ENCODE data around the gene PGGHG. TPM values are rescaled to one million over a fixed set of nuclear protein-coding genes. Genes with fewer than 3 reads are reported as not detected.
A peak's percentile ranks its signal among the peaks of the same experiment; 100 is the strongest.
"Not testable (repeated sequence)": the region's sequence is repeated elsewhere in the genome, so short reads cannot be mapped to it uniquely, and the experiment has no call there.

Gene PGGHG
- total RNA-seq, 1 donor from 2014 or later = 164 TPM

DNA sequence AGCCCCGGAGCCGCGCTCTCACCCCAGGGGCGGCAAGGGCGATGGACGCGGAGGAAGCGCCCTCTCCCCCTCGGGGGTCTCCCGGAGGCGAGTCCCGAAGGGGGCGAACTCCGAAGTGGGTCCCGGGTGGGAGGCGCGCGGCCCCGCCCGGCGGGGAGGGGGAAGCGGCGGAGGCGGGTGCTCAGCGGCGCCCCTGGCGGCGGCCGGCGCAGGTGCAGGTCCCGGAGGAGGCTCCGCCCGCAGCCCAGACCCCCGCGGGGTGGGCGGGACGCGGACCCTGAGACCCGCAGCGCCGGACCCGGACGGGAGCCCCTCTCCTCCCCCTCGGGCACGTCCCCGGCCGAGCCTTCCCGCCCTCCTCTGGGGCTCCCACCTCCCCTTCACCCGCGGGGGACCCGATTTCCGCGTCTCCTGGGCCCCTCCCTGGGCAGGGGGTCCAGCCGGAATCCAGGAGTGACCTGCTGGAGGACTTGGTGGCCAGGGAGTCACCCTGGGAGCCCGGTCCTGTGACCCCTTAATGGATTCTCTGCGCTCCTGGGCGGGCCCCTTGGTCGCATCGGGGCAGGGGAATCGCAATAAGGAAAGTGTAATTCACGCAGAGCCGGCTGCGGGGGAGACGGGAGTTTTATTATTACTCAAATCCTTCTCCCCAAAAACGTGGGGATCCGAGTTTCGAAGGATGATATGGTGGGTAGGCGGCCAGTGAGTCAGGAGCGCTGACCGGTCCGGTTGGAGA is 22.3 kb downstream of the PGGHG start:
- intact Hi-C loops (cut with micrococcal nuclease) = loop anchor here (5.0 kb wide), 1 partner anchor 106 kb away; no protein-coding TSS in a partner anchor
- Mint-ChIP-seq H3K36me3 (ENCODE audit: low read depth) (peaks cover 13% of the 10 kb centered on the region), H3K27ac (peak overlapping the region; percentile 98), H3K4me1 (ENCODE audit: low read depth) (peaks cover 37% of the 10 kb centered on the region), H3K4me3 (peak overlapping the region; percentile 93)
- not testable (repeated sequence) for DNase-seq (ENCODE audit: low spot score); H3K9me3 Mint-ChIP-seq; H3K27me3 Mint-ChIP-seq (ENCODE audit: insufficient read depth)

- DNase-seq (ENCODE audit: low spot score) = no peak
- Mint-ChIP-seq H3K4me3 (peak overlapping the region; percentile 93), H3K27me3 (ENCODE audit: insufficient read depth) (no peaks in the 10 kb centered on the region), H3K36me3 (ENCODE audit: low read depth) (peaks cover 22% of the 10 kb centered on the region), H3K4me1 (ENCODE audit: low read depth) (peaks cover 46% of the 10 kb centered on the region), H3K27ac (peak overlapping the region; percentile 98), H3K9me3 (no peaks in the 10 kb centered on the region)
- intact Hi-C loops (cut with micrococcal nuclease) = loop anchor here (1.0 to 5.0 kb wide), 4 partner anchors 43 to 105 kb away; partner anchors contain the start of genes PSMD13 and SIRT3
Observed at GRCh38 chr11:312092-312816, 23.3 kb downstream of the PGGHG start.

- peak overlapping the region; percentile 93 for H3K4me3 Mint-ChIP-seq
- peaks cover 45% of the 10 kb centered on the region for H3K4me1 Mint-ChIP-seq (ENCODE audit: low read depth)
- H3K9me3 Mint-ChIP-seq = no peaks in the 10 kb centered on the region
- intact Hi-C loops (cut with micrococcal nuclease) = loop anchor here (2.0 to 5.0 kb wide), 3 partner anchors 41 to 104 kb away; partner anchors contain the start of genes PSMD13 and SIRT3
- DNase-seq (ENCODE audit: low spot score) = no peak
- H3K27ac Mint-ChIP-seq = peak overlapping the region; percentile 96
- peaks cover 27% of the 10 kb centered on the region for H3K36me3 Mint-ChIP-seq (ENCODE audit: low read depth)
- no peaks in the 10 kb centered on the region for H3K27me3 Mint-ChIP-seq (ENCODE audit: insufficient read depth)
Observed at GRCh38 chr11:313304-313786, 24.4 kb downstream of the PGGHG start.

DNA sequence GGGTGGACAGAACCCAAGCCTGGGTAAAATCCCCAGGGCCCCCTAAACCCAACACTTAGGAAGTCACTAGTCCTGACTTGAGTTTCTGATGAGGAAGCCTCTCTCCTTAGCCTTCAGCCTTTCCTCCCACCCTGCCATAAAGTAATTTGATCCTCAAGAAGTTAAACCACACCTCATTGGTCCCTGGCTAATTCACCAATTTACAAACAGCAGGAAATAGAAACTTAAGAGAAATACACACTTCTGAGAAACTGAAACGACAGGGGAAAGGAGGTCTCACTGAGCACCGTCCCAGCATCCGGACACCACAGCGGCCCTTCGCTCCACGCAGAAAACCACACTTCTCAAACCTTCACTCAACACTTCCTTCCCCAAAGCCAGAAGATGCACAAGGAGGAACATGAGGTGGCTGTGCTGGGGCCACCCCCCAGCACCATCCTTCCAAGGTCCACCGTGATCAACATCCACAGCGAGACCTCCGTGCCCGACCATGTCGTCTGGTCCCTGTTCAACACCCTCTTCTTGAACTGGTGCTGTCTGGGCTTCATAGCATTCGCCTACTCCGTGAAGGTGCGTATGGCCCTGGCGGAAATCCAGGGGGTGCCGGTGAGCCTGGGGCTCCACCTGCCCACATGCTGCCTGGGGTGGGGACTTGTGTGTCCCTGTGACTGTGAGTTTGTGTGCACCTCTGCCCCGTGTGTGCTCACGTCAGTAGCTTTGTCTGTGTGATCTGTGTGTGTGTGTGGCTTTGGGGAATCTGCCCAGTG is 25.0 kb downstream of the PGGHG start, which contains the start of gene IFITM1:
TSS of gene IFITM1 (plus strand) at position 254 of the 767 bp plus-strand sequence. CDS start at position 385, 131 bp downstream.
- H3K9me3 Mint-ChIP-seq = no peaks in the 10 kb centered on the region
- intact Hi-C loops (cut with micrococcal nuclease) = loop anchor here (2.0 to 5.0 kb wide), 3 partner anchors 41 to 103 kb away; partner anchors contain the start of genes PSMD13 and SIRT3

DNA sequence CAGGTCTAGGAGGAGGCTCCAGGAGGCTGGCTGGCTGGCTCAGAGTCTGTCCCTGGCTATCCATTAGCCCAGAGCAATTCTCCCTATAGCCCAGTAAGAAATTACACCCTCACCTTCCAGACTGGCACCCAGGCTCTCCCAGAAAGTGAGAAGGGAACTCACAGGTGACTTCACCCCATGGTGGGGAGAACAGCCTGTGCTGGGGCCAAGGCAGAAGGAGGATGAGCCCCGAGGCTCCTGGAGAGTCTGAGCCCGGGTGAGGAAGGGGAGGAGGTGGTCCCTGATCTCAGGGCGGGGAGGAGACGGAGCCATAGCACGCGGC is 25.6 kb downstream of the PGGHG start:
- not testable (repeated sequence) for H3K27me3 Mint-ChIP-seq (ENCODE audit: insufficient read depth); DNase-seq (ENCODE audit: low spot score); H3K9me3 Mint-ChIP-seq
- H3K27ac Mint-ChIP-seq = peak overlapping the region; percentile 96
- peak overlapping the region; percentile 93 for H3K4me3 Mint-ChIP-seq
- H3K4me1 Mint-ChIP-seq (ENCODE audit: low read depth) = peaks cover 39% of the 10 kb centered on the region
- intact Hi-C loops (cut with micrococcal nuclease) = loop anchor here (5.0 kb wide), 1 partner anchor 103 kb away; no protein-coding TSS in a partner anchor
- peaks cover 22% of the 10 kb centered on the region for H3K36me3 Mint-ChIP-seq (ENCODE audit: low read depth)

More for the DNA sequence above, 25.0 kb downstream of the PGGHG start, which contains the start of gene IFITM1:
- H3K4me3 Mint-ChIP-seq = peak within 1 kb of the TSS; percentile 93
- peaks cover 44% of the 10 kb centered on the region for H3K4me1 Mint-ChIP-seq (ENCODE audit: low read depth)
- H3K27ac Mint-ChIP-seq = peak within 1 kb of the TSS; percentile 96
- DNase-seq (ENCODE audit: low spot score) = peak; percentile 64
- H3K27me3 Mint-ChIP-seq (ENCODE audit: insufficient read depth) = no peaks in the 10 kb centered on the region
- H3K36me3 Mint-ChIP-seq (ENCODE audit: low read depth) = peaks cover 27% of the 10 kb centered on the region

DNA sequence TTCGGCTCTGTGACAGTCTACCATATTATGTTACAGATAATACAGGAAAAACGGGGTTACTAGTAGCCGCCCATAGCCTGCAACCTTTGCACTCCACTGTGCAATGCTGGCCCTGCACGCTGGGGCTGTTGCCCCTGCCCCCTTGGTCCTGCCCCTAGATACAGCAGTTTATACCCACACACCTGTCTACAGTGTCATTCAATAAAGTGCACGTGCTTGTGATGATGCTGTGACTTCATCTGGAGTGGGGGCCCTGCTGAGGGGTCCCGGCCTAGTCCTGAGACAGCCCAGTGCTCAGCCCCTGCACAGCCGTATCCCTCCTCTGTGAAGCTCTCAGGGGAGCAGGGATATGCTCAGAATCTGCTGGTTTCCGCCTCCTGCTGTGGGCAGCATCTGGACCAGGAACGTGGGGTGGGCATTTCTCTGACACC is 26.1 kb downstream of the PGGHG start:
- no peak for DNase-seq (ENCODE audit: low spot score)
- Mint-ChIP-seq H3K27me3 (ENCODE audit: insufficient read depth) (no peaks in the 10 kb centered on the region), H3K4me1 (ENCODE audit: low read depth) (peaks cover 41% of the 10 kb centered on the region), H3K9me3 (no peaks in the 10 kb centered on the region), H3K36me3 (ENCODE audit: low read depth) (peaks cover 20% of the 10 kb centered on the region), H3K27ac (peak overlapping the region; percentile 96), H3K4me3 (peak overlapping the region; percentile 93)
- intact Hi-C loops (cut with micrococcal nuclease) = no loop called here

- Mint-ChIP-seq H3K4me1 (ENCODE audit: low read depth) (peaks cover 46% of the 10 kb centered on the region), H3K4me3 (peak overlapping the region; percentile 93), H3K9me3 (no peaks in the 10 kb centered on the region), H3K36me3 (ENCODE audit: low read depth) (peaks cover 24% of the 10 kb centered on the region), H3K27me3 (ENCODE audit: insufficient read depth) (no peaks in the 10 kb centered on the region), H3K27ac (peak overlapping the region; percentile 96)
- intact Hi-C loops (cut with micrococcal nuclease) = no loop called here
- DNase-seq (ENCODE audit: low spot score) = no peak
Observed at GRCh38 chr11:315516-315994, 26.6 kb downstream of the PGGHG start.

DNA sequence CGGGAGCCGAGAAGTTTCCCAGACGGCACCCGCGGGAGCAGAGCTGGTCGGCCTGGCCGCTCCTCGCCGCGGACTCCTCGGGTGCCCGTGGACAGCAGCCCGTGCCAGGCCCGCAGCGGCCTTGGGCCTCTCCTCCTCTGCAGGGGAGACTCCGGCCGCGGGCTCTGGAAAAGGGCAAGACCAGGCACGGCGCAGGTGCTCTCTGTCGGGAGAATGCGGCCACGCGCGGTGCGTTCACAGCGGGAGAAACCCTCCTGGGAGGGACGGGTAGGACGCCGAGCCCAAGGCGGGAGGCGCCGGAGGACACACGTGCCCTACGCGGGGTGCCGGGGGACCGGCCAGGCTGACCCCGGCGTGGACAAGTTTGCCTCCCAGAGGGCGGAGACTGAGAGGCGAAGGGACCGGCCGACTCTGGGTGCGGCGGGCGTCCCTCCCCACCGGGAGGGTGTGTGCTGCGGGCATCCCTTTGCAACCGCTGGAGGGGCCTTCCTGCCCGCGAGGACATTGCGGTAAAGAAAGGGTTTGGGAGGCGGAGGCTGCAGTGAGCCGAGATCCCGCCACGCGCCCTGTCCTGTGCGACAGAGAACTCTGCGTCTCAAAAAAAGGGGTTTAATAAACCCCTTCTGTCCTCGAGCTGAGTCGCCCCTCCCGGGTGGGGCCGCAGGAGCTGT is 27.2 kb downstream of the PGGHG start:
- DNase-seq (ENCODE audit: low spot score) = peak; percentile 50
- intact Hi-C loops (cut with micrococcal nuclease) = no loop called here
- peak overlapping the region; percentile 92 for H3K27ac Mint-ChIP-seq
- no peaks in the 10 kb centered on the region for H3K27me3 Mint-ChIP-seq (ENCODE audit: insufficient read depth)
- H3K9me3 Mint-ChIP-seq = no peaks in the 10 kb centered on the region
- peaks cover 48% of the 10 kb centered on the region for H3K4me1 Mint-ChIP-seq (ENCODE audit: low read depth)
- H3K4me3 Mint-ChIP-seq = peak overlapping the region; percentile 86
- peaks cover 24% of the 10 kb centered on the region for H3K36me3 Mint-ChIP-seq (ENCODE audit: low read depth)

DNA sequence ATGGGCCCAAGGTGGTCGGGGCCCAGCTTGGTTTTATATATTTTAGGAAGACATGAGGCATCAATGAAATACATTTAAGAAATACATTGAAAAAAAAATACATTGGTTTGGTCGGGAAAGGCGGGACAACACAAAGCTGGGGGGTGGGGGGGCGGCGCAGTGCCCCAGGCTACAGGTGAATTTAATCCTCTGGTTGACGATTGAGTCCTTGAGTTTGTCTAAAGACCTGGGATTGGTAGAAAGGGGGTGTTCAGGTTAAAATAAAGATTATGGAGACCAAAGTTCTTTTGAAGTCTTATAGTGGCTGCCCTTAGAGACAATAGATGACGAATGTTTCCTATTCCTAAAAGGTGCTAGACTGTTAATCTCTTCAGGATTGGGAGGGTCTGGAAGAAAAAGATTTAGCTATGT is 28.0 kb downstream of the PGGHG start:
- Mint-ChIP-seq H3K36me3 (ENCODE audit: low read depth) (peaks cover 24% of the 10 kb centered on the region), H3K4me1 (ENCODE audit: low read depth) (peaks cover 43% of the 10 kb centered on the region), H3K27ac (peak overlapping the region; percentile 92), H3K27me3 (ENCODE audit: insufficient read depth) (no peaks in the 10 kb centered on the region), H3K9me3 (no peaks in the 10 kb centered on the region), H3K4me3 (peak overlapping the region; percentile 86)
- no peak for DNase-seq (ENCODE audit: low spot score)
- intact Hi-C loops (cut with micrococcal nuclease) = no loop called here

DNA sequence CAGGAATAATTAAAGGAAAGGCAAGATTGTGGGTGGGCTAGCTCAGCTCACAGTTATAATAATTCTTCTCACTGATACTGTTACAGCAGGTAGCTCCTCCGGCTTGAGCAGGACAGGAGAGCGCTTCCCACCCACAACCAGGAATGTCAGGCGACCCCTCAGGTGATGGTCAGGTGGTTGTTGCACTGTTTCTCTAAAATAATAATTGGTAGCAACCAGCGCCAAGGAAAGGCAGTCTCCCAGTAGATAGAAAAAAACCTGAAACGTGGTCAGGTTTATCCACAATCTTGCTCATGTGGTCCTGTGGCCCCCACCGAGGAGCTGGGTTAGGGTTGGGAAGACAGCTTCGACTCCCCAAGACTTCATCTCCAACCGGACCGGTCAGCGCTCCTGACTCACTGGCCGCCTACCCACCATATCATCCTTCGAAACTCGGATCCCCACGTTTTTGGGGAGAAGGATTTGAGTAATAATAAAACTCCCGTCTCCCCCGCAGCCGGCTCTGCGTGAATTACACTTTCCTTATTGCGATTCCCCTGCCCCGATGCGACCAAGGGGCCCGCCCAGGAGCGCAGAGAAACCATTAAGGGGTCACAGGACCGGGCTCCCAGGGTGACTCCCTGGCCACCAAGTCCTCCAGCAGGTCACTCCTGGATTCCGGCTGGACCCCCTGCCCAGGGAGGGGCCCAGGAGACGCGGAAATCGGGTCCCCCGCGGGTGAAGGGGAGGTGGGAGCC is 28.9 kb downstream of the PGGHG start:
- H3K4me1 Mint-ChIP-seq (ENCODE audit: low read depth) = peaks cover 36% of the 10 kb centered on the region

GRCh38 chr11:318405-319120 is 29.6 kb downstream of the PGGHG start:
- not testable (repeated sequence) for DNase-seq (ENCODE audit: low spot score); H3K9me3 Mint-ChIP-seq

More for the DNA sequence above, 28.9 kb downstream of the PGGHG start:
- H3K36me3 Mint-ChIP-seq (ENCODE audit: low read depth) = peaks cover 24% of the 10 kb centered on the region
- H3K9me3 Mint-ChIP-seq; H3K27me3 Mint-ChIP-seq (ENCODE audit: insufficient read depth); intact Hi-C loops (cut with micrococcal nuclease); DNase-seq (ENCODE audit: low spot score): not testable (repeated sequence)
- H3K27ac Mint-ChIP-seq = peak overlapping the region; percentile 92
- H3K4me3 Mint-ChIP-seq = peak overlapping the region; percentile 86

More at GRCh38 chr11:318405-319120, 29.6 kb downstream of the PGGHG start:
- H3K27me3 Mint-ChIP-seq (ENCODE audit: insufficient read depth); H3K4me3 Mint-ChIP-seq; intact Hi-C loops (cut with micrococcal nuclease); H3K27ac Mint-ChIP-seq: not testable (repeated sequence)
- peaks cover 28% of the 10 kb centered on the region for H3K4me1 Mint-ChIP-seq (ENCODE audit: low read depth)
- peaks cover 24% of the 10 kb centered on the region for H3K36me3 Mint-ChIP-seq (ENCODE audit: low read depth)
